Measurements from ENCODE around the gene PLD1. TPM values are rescaled to one million over a fixed set of nuclear protein-coding genes. Genes with fewer than 3 reads are reported as not detected.

Gene PLD1
- total RNA-seq, 1 donor from 2014 or later = 29.1 TPM

DNA sequence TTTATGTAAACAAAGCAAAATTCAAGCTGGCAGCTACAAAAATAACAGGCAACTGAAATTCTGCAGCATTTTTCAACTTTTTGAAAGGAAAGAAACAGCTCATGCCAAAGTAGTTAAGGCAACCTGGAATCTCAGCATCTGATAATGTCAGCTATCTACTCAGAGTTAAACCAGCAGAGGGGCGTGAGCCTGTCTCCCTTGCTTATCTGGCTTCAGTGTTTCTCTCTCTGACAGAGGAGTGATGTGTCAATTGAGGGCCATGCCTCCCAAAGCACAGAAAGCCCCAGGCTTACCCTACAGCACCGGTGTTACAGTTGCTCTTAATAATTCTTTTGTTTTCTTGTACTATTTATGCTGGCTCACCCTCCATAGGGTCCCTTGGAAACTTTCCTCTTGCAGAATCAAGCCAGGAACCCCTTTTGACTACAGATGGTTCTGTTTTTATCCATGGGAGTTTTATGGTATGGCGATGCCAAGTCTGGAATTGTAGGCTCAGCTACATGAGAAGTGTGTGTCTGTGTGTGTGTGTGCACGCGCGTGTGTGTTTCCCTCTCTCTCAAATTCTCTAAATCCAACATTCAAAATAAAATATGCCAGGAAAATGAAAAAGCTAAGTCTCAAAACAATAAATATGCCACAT is 40.2 kb upstream of the PLD1 start:
- no peak for DNase-seq (ENCODE audit: low spot score in 2 of 2, unreplicated experiment in 2 of 2)
- no peak overlapping the region for H3K4me3 Mint-ChIP-seq
- peak overlapping the region; percentile 33 for H3K27ac Mint-ChIP-seq
- peaks cover 8% of the 10 kb centered on the region for H3K36me3 Mint-ChIP-seq
- peaks cover 26% of the 10 kb centered on the region for H3K4me1 Mint-ChIP-seq
- TF ChIP-seq, protein P1, sequence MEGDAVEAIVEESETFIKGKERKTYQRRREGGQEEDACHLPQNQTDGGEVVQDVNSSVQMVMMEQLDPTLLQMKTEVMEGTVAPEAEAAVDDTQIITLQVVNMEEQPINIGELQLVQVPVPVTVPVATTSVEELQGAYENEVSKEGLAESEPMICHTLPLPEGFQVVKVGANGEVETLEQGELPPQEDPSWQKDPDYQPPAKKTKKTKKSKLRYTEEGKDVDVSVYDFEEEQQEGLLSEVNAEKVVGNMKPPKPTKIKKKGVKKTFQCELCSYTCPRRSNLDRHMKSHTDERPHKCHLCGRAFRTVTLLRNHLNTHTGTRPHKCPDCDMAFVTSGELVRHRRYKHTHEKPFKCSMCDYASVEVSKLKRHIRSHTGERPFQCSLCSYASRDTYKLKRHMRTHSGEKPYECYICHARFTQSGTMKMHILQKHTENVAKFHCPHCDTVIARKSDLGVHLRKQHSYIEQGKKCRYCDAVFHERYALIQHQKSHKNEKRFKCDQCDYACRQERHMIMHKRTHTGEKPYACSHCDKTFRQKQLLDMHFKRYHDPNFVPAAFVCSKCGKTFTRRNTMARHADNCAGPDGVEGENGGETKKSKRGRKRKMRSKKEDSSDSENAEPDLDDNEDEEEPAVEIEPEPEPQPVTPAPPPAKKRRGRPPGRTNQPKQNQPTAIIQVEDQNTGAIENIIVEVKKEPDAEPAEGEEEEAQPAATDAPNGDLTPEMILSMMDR (IDR thresholded peaks at IDR 0.05; ENCODE audit: unreplicated experiment) = no peak
- H3K27me3 Mint-ChIP-seq (ENCODE audit: low read depth) = no peaks in the 10 kb centered on the region
- H3K9me3 Mint-ChIP-seq = peaks cover 25% of the 10 kb centered on the region

DNA sequence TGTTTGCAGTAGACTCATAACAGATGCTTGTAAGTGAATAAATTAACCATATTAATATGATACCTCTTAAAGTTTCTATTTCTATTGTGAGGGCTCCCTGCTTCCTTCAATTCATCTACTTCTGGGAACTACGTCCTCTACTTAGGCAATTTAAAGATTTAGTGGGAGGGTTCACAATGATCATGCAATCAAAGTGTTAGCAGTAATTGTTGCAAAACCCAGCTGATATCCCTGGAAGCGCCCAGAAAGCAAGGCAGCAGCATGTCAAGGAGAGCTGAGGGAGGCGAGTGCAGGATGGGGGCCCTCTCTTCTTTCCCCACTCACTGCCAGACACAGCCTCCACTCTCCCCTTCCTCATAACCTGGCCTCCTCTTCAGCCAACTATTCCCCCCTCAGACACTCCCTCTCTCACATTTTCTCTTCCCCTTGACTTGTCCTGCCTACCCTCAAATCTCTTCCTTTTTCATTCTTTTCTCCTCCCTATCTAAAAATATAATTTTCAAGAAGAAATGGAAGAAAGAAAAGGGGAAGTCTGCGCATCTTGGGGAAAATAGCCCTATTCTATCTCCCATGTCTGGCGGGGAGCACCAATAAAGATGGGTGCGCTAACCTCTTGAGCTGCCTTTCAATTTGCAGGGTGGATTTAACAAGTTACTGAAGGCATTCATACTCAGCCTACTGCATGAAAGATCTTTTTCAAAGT is 39.5 kb upstream of the PLD1 start:
- peaks cover 28% of the 10 kb centered on the region for H3K4me1 Mint-ChIP-seq
- TF ChIP-seq, protein P1 (IDR thresholded peaks at IDR 0.05; ENCODE audit: unreplicated experiment) = no peak
- no peak for DNase-seq (ENCODE audit: low spot score in 2 of 2, unreplicated experiment in 2 of 2)
- no peak overlapping the region for H3K4me3 Mint-ChIP-seq
- peaks cover 8% of the 10 kb centered on the region for H3K36me3 Mint-ChIP-seq
- peaks cover 25% of the 10 kb centered on the region for H3K9me3 Mint-ChIP-seq
- H3K27ac Mint-ChIP-seq = peak overlapping the region; percentile 68
- no peaks in the 10 kb centered on the region for H3K27me3 Mint-ChIP-seq (ENCODE audit: low read depth)

DNA sequence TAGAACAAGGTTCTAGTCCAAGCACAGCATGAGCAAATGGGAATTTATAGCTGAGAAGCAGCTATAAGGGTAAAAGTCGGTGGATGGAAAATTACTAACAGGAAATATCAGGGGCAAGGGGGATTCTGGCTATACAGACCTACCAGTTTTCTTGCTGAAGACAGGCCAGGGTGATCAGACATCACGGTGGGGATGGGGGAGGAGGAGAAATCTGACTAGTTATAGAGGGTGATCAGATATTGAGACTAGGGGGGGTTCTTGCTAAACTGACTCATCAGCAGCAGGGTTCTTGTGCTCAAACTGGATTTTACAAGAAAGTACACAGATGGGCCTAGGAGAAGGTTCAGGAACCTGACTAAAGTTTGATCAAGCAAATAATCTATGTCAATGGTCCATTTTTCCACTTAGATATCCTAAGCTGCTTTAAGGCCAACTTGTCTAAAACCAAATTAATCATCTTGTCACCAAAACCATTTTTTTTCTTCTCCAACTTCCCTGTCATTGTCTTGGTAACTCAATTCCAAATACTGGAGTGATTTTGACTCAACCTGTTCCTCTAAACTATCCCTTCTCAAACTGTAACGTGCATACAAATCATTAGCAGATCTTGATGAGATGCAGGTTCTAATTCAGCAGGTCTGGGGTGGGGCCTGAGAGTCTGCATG is 37.4 kb upstream of the PLD1 start:
- Mint-ChIP-seq H3K27ac (no peak overlapping the region), H3K36me3 (no peaks in the 10 kb centered on the region), H3K4me3 (no peak overlapping the region), H3K4me1 (peaks cover 29% of the 10 kb centered on the region), H3K27me3 (ENCODE audit: low read depth) (no peaks in the 10 kb centered on the region), H3K9me3 (peaks cover 8% of the 10 kb centered on the region)
- TF ChIP-seq, protein P1 (IDR thresholded peaks at IDR 0.05; ENCODE audit: unreplicated experiment) = no peak
- no peak for DNase-seq (ENCODE audit: low spot score in 2 of 2, unreplicated experiment in 2 of 2)

DNA sequence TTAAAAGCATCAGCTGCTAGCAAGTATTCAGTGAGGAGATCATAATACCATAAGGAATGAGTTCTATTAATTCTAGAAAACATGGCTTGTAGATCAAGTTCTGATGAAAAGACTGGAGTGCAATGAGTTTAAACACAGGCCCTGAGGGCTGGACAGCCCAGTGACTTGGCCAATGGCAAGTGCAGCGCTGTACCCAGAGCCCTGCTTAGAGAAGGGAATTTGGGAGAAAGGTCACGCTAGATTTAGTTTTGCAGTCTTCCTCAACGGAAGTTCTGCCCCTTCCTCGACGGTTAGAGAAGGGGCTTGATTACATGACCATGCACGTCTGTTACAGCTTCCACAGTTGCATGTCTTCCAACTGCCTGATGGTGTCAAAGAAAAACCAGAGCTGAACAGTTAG is 36.9 kb upstream of the PLD1 start:
- no peak for DNase-seq (ENCODE audit: low spot score in 2 of 2, unreplicated experiment in 2 of 2)
- Mint-ChIP-seq H3K36me3 (no peaks in the 10 kb centered on the region), H3K9me3 (peaks cover 4% of the 10 kb centered on the region), H3K4me3 (no peak overlapping the region), H3K4me1 (peaks cover 27% of the 10 kb centered on the region), H3K27ac (no peak overlapping the region), H3K27me3 (ENCODE audit: low read depth) (no peaks in the 10 kb centered on the region)
- TF ChIP-seq, protein P1 (IDR thresholded peaks at IDR 0.05; ENCODE audit: unreplicated experiment) = no peak

GRCh38 chr3:171846597-171846996 is 36.3 kb upstream of the PLD1 start:
- TF ChIP-seq, protein P1 (IDR thresholded peaks at IDR 0.05; ENCODE audit: unreplicated experiment) = no peak
- no peak for DNase-seq (ENCODE audit: low spot score in 2 of 2, unreplicated experiment in 2 of 2)
- Mint-ChIP-seq H3K36me3 (no peaks in the 10 kb centered on the region), H3K27me3 (ENCODE audit: low read depth) (no peaks in the 10 kb centered on the region), H3K9me3 (peaks cover 4% of the 10 kb centered on the region), H3K4me3 (no peak overlapping the region), H3K27ac (no peak overlapping the region), H3K4me1 (peaks cover 28% of the 10 kb centered on the region)

Data from mesothelial cell of epicardium (in vitro differentiated cells).